Naive B cell (primary cell): ENCODE results near the gene BNIP1. TPM values are rescaled to one million over a fixed set of nuclear protein-coding genes. Genes with fewer than 3 reads are reported as not detected.
"Not testable (repeated sequence)": the region's sequence is repeated elsewhere in the genome, so short reads cannot be mapped to it uniquely, and the experiment has no call there.

Experiments
- ATAC-seq, 2 donors: fragments of 150-1000 bp; cut with Tn5 transposase; 2 replicates each; pipeline ENCODE4 v1.10.0; 2021; ENCODE audit warnings: low read depth in 2 of 2, mild to moderate bottlenecking in 2 of 2, moderate library complexity in 2 of 2
- DNase-seq: peaks from one replicate; pipeline ENCODE4 v3.0.0; 2022
- H3K27ac Mint-ChIP-seq, 6 donors: one replicate each; pipeline ENCODE4 v1.8.0; 2020 to 2022; ENCODE audit warnings: mild to moderate bottlenecking in 6 of 6, mixed read lengths in 6 of 6, moderate library complexity in 5 of 6, inconsistent platforms in 2 of 6
- H3K27me3 Mint-ChIP-seq, 3 donors: one replicate each; pipeline ENCODE4 v1.8.0; 2021 to 2022; ENCODE audit warnings: mixed read lengths in 3 of 3, mild to moderate bottlenecking in 1 of 3
- H3K36me3 Mint-ChIP-seq, 2 donors: one replicate each; pipeline ENCODE4 v1.8.0; 2020 to 2022; ENCODE audit warnings: mixed read lengths in 2 of 2, inconsistent platforms in 1 of 2, mild to moderate bottlenecking in 1 of 2
- H3K4me1 Mint-ChIP-seq, 3 donors: one replicate each; pipeline ENCODE4 v1.8.0; 2020 to 2022; ENCODE audit warnings: mixed read lengths in 3 of 3, inconsistent platforms in 1 of 3, mild to moderate bottlenecking in 1 of 3, moderate library complexity in 1 of 3
- H3K4me3 Mint-ChIP-seq, 8 donors: one replicate each; pipeline ENCODE4 v1.8.0; 2020 to 2022; ENCODE audit warnings: mild to moderate bottlenecking in 8 of 8, mixed read lengths in 8 of 8, moderate library complexity in 8 of 8, inconsistent platforms in 2 of 8
- H3K9me3 Mint-ChIP-seq, 7 donors: one replicate each; pipeline ENCODE4 v1.8.0; 2020 to 2022; ENCODE audit warnings: mixed read lengths in 7 of 7, mild to moderate bottlenecking in 5 of 7, inconsistent platforms in 2 of 7, moderate library complexity in 1 of 7
- polyA plus RNA-seq, 6 donors: library from polyadenylated mRNA; unstranded; fragments of 300-500 nt; fragmentation: Illumina TruSeq; gene quantifications; one replicate each; pipeline ENCODE4 v1.2.3, GENCODE V29; 2021; ENCODE audit warnings: low read depth in 6 of 6

BNIP1 gene
- polyA plus RNA-seq, 6 donors from 2014 or later = 7.2 to 25.3 (median 14.5) TPM

- Mint-ChIP-seq H3K27me3 (no peaks in the 10 kb centered on the region), H3K4me3 (peak overlapping the region in 2 of 8 donors; percentile 64 to 72), H3K9me3 (peaks cover 0 to 2% (median 0%) of the 10 kb centered on the region in 7 donors), H3K4me1 (peaks cover 7 to 11% (median 9%) of the 10 kb centered on the region in 3 donors), H3K36me3 (peaks cover 2 to 7% of the 10 kb centered on the region in 2 donors), H3K27ac (peak overlapping the region in 3 of 6 donors; percentile 9 to 97 (median 32))
- ATAC-seq (no peak), DNase-seq (no peak)
These were observed 764 bp upstream of the BNIP1 start for GRCh38 chr5:173143567-173143966.

- peaks cover 8 to 11% (median 9%) of the 10 kb centered on the region in 3 donors for H3K4me1 Mint-ChIP-seq
- peak overlapping the region in 1 of 8 donors; percentile 56 for H3K4me3 Mint-ChIP-seq
- DNase-seq (no peak), ATAC-seq (no peak)
- no peaks in the 10 kb centered on the region for H3K27me3 Mint-ChIP-seq
- H3K27ac Mint-ChIP-seq = no peak overlapping the region
- H3K9me3 Mint-ChIP-seq = peaks cover 0 to 1% (median 0%) of the 10 kb centered on the region in 7 donors
- H3K36me3 Mint-ChIP-seq = peaks cover 19 to 24% of the 10 kb centered on the region in 2 donors
These were observed 4.0 kb downstream of the BNIP1 start for GRCh38 chr5:173148354-173148753.

- peaks cover 0 to 4% (median 0%) of the 10 kb centered on the region in 3 donors for H3K4me1 Mint-ChIP-seq
- no peaks in the 10 kb centered on the region for H3K27me3 Mint-ChIP-seq
- H3K4me3 Mint-ChIP-seq = no peak overlapping the region
- no peak for ATAC-seq
- peaks cover 33 to 34% of the 10 kb centered on the region in 2 donors for H3K36me3 Mint-ChIP-seq
- peaks cover 0 to 1% (median 0%) of the 10 kb centered on the region in 7 donors for H3K9me3 Mint-ChIP-seq
- no peak overlapping the region for H3K27ac Mint-ChIP-seq
- no peak for DNase-seq
These were observed 8.2 kb downstream of the BNIP1 start for GRCh38 chr5:173152547-173152946.

GRCh38 chr5:173153842-173154241, 9.5 kb downstream of the BNIP1 start:
- Mint-ChIP-seq H3K27me3 (no peaks in the 10 kb centered on the region), H3K4me1 (peaks cover 0 to under 1% (median 0%) of the 10 kb centered on the region in 3 donors), H3K4me3 (no peak overlapping the region), H3K9me3 (peaks cover 0 to 1% (median 0%) of the 10 kb centered on the region in 7 donors), H3K27ac (no peak overlapping the region), H3K36me3 (peaks cover 28% of the 10 kb centered on the region in 2 donors)
- DNase-seq (no peak), ATAC-seq (no peak)

GRCh38 chr5:173154619-173155018, 10.3 kb downstream of the BNIP1 start:
- not testable (repeated sequence) for ATAC-seq, DNase-seq, H3K9me3 Mint-ChIP-seq, H3K4me1 Mint-ChIP-seq, H3K27ac Mint-ChIP-seq, H3K27me3 Mint-ChIP-seq, H3K4me3 Mint-ChIP-seq
- H3K36me3 Mint-ChIP-seq = peaks cover 21 to 28% of the 10 kb centered on the region in 2 donors

GRCh38 chr5:173155912-173156311, 11.6 kb downstream of the BNIP1 start:
- Mint-ChIP-seq H3K27ac (no peak overlapping the region), H3K9me3 (no peaks in the 10 kb centered on the region), H3K4me3 (no peak overlapping the region), H3K4me1 (no peaks in the 10 kb centered on the region), H3K36me3 (peaks cover 22 to 28% of the 10 kb centered on the region in 2 donors), H3K27me3 (no peaks in the 10 kb centered on the region)
- DNase-seq (no peak), ATAC-seq (no peak)

GRCh38 chr5:173158366-173158765, 14.0 kb downstream of the BNIP1 start:
- peaks cover 24 to 29% of the 10 kb centered on the region in 2 donors for H3K36me3 Mint-ChIP-seq
- no peaks in the 10 kb centered on the region for H3K4me1 Mint-ChIP-seq
- no peak overlapping the region for H3K4me3 Mint-ChIP-seq
- H3K27me3 Mint-ChIP-seq = no peaks in the 10 kb centered on the region
- no peaks in the 10 kb centered on the region for H3K9me3 Mint-ChIP-seq
- DNase-seq = no peak
- no peak overlapping the region for H3K27ac Mint-ChIP-seq
- no peak for ATAC-seq

- no peaks in the 10 kb centered on the region for H3K4me1 Mint-ChIP-seq
- peaks cover 16 to 23% of the 10 kb centered on the region in 2 donors for H3K36me3 Mint-ChIP-seq
- H3K9me3 Mint-ChIP-seq = no peaks in the 10 kb centered on the region
- ATAC-seq (no peak), DNase-seq (no peak)
- H3K4me3 Mint-ChIP-seq = no peak overlapping the region
- H3K27ac Mint-ChIP-seq = peak overlapping the region in 1 of 6 donors; percentile 69
- H3K27me3 Mint-ChIP-seq = no peaks in the 10 kb centered on the region
These were observed 14.9 kb downstream of the BNIP1 start for GRCh38 chr5:173159256-173159655.

- peaks cover 10 to 23% of the 10 kb centered on the region in 2 donors for H3K36me3 Mint-ChIP-seq
- DNase-seq (no peak), ATAC-seq (no peak)
- H3K27ac Mint-ChIP-seq = peak overlapping the region in 1 of 6 donors; percentile 53
- no peak overlapping the region for H3K4me3 Mint-ChIP-seq
- no peaks in the 10 kb centered on the region for H3K27me3 Mint-ChIP-seq
- no peaks in the 10 kb centered on the region for H3K9me3 Mint-ChIP-seq
- no peaks in the 10 kb centered on the region for H3K4me1 Mint-ChIP-seq
These were observed 16.8 kb downstream of the BNIP1 start for GRCh38 chr5:173161148-173161547.

GRCh38 chr5:173163219-173163618, 18.9 kb downstream of the BNIP1 start:
- H3K4me1 Mint-ChIP-seq = no peaks in the 10 kb centered on the region
- DNase-seq (no peak), ATAC-seq (no peak)
- H3K27ac Mint-ChIP-seq = no peak overlapping the region
- peaks cover 10 to 23% of the 10 kb centered on the region in 2 donors for H3K36me3 Mint-ChIP-seq
- H3K4me3 Mint-ChIP-seq = no peak overlapping the region
- H3K9me3 Mint-ChIP-seq = no peaks in the 10 kb centered on the region
- no peaks in the 10 kb centered on the region for H3K27me3 Mint-ChIP-seq

- no peak overlapping the region for H3K4me3 Mint-ChIP-seq
- DNase-seq = no peak
These were observed 21.1 kb downstream of the BNIP1 start for GRCh38 chr5:173165177-173166016.

GRCh38 chr5:173172166-173172565, 27.8 kb downstream of the BNIP1 start:
- DNase-seq (no peak), ATAC-seq (no peak)
- Mint-ChIP-seq H3K27me3 (peaks cover 0 to 5% (median 0%) of the 10 kb centered on the region in 3 donors), H3K4me1 (no peaks in the 10 kb centered on the region), H3K27ac (no peak overlapping the region), H3K4me3 (no peak overlapping the region), H3K36me3 (no peaks in the 10 kb centered on the region), H3K9me3 (peaks cover 0 to 9% (median 2%) of the 10 kb centered on the region in 7 donors)

More at GRCh38 chr5:173165177-173166016, 21.1 kb downstream of the BNIP1 start:
- H3K9me3 Mint-ChIP-seq = peaks cover 0 to under 1% (median 0%) of the 10 kb centered on the region in 7 donors
- no peaks in the 10 kb centered on the region for H3K4me1 Mint-ChIP-seq
- no peaks in the 10 kb centered on the region for H3K27me3 Mint-ChIP-seq
- ATAC-seq = no peak
- peaks cover 6 to 23% of the 10 kb centered on the region in 2 donors for H3K36me3 Mint-ChIP-seq
- peak overlapping the region in 1 of 6 donors; percentile 47 for H3K27ac Mint-ChIP-seq

- Mint-ChIP-seq H3K4me1 (no peaks in the 10 kb centered on the region), H3K36me3 (peaks cover 0 to 8% of the 10 kb centered on the region in 2 donors), H3K27me3 (peaks cover 0 to 20% (median 14%) of the 10 kb centered on the region in 3 donors), H3K9me3 (peaks cover 2 to 8% (median 4%) of the 10 kb centered on the region in 7 donors), H3K4me3 (no peak overlapping the region), H3K27ac (no peak overlapping the region)
- ATAC-seq = no peak
- DNase-seq = no peak
These were observed 31.2 kb downstream of the BNIP1 start for GRCh38 chr5:173175523-173175922.

- peaks cover 0 to 20% (median 18%) of the 10 kb centered on the region in 3 donors for H3K27me3 Mint-ChIP-seq
- H3K4me3 Mint-ChIP-seq = no peak overlapping the region
- DNase-seq = no peak
- no peak for ATAC-seq
- H3K27ac Mint-ChIP-seq = no peak overlapping the region
- peaks cover 0 to 10% (median 3%) of the 10 kb centered on the region in 7 donors for H3K9me3 Mint-ChIP-seq
- H3K36me3 Mint-ChIP-seq = peaks cover 0 to 8% of the 10 kb centered on the region in 2 donors
- no peaks in the 10 kb centered on the region for H3K4me1 Mint-ChIP-seq
These were observed 34.1 kb downstream of the BNIP1 start for GRCh38 chr5:173178369-173178910.
